ENCODE results near the gene CARD6.

- TF ChIP-seq CTCF (IDR thresholded peaks at IDR 0.05; ENCODE audit: poor library complexity) (no peak), EZH2 (IDR thresholded peaks at IDR 0.05; ENCODE audit: borderline replicate concordance) (no peak), EZH2phosphoT487 (IDR thresholded peaks at IDR 0.05; ENCODE audit: low read depth, severe bottlenecking, unreplicated experiment) (no peak)
Measured at GRCh38 chr5:40832345-40832744, 8.8 kb upstream of the CARD6 start.

All from hepatocyte (in vitro differentiated cells).